B cell (primary cell): ENCODE results near the gene PIP5KL1. TPM values are rescaled to one million over a fixed set of nuclear protein-coding genes. Genes with fewer than 3 reads are reported as not detected.

Experiments used
- ATAC-seq: fragments of 200-7000 bp; cut with Tn5 transposase; one replicate; pipeline ENCODE4 v1.10.0; 2021; ENCODE audit warnings: low read depth, mild to moderate bottlenecking, moderate number of reproducible peaks, moderate library complexity
- CTCF ChIA-PET: fragments of 350-600 bp; sonication (Branson Sonifier 250); formaldehyde crosslinking; loops from one replicate; lab custom pipeline; 2021; ENCODE audit warnings: antibody characterized with exemption, inconsistent platforms; lab: Charles Lee
- POLR2A ChIA-PET: fragments of 350-600 bp; sonication (Branson Sonifier 250); formaldehyde crosslinking; loops from one replicate; lab custom pipeline; 2021; ENCODE audit warnings: antibody characterized with exemption; lab: Charles Lee
- DNase-seq: peaks from one replicate; pipeline ENCODE4 v3.0.0; 2013
- H2AFZ ChIP-seq: 2 replicates; pipeline ENCODE4 v1.6.1; 2012; ENCODE audit warnings: mild to moderate bottlenecking, low read depth, low read length; ENCODE audit not compliant: insufficient read depth, poor library complexity, severe bottlenecking
- H3K27ac ChIP-seq, 2 donors: 1 replicate in 1 of 2; 2 replicates in 1 of 2; pipeline ENCODE4 v1.5.1; 2012 to 2013; ENCODE audit warnings: low read length in 2 of 2, mild to moderate bottlenecking in 2 of 2, moderate library complexity in 1 of 2
- H3K27me3 ChIP-seq, 4 experiments: fragments of 200-600 bp in 1 of 4; sonication (generic) in 1 of 4; replicated peaks in 1 of 4; 1 replicate in 2 of 4; 2 replicates in 2 of 4; pipeline versions ENCODE4 v1.6.1 to v1.7.0; 2013 to 2016; ENCODE audit warnings: low read length in 3 of 4, mild to moderate bottlenecking in 2 of 4, mixed read lengths in 1 of 4, moderate library complexity in 1 of 4; ENCODE audit not compliant: insufficient read depth in 4 of 4, control insufficient read depth in 3 of 4; ENCODE audit errors: control extremely low read depth in 1 of 4
- H3K36me3 ChIP-seq, 2 experiments: replicated peaks in 1 of 2; 1 replicate in 1 of 2; 2 replicates in 1 of 2; pipeline versions ENCODE4 v1.6.1 to v1.7.1; 2013; ENCODE audit warnings: low read length in 1 of 2; ENCODE audit not compliant: insufficient read depth in 2 of 2, control insufficient read depth in 1 of 2; ENCODE audit errors: control extremely low read depth in 1 of 2, extremely low read depth in 1 of 2
- H3K4me1 ChIP-seq, 2 donors: fragments of 200-600 bp in 1 of 2; sonication (generic) in 1 of 2; 1 replicate in 1 of 2; 2 replicates in 1 of 2; pipeline versions ENCODE4 v1.5.1 to v1.6.1; 2013 to 2017; ENCODE audit warnings: low read length in 2 of 2; ENCODE audit not compliant: control insufficient read depth in 2 of 2, insufficient read depth in 2 of 2
- H3K4me2 ChIP-seq: replicated peaks from 2 replicates; pipeline ENCODE3; 2012; ENCODE audit warnings: mild to moderate bottlenecking, low read depth, low read length; ENCODE audit not compliant: poor library complexity, severe bottlenecking
- H3K4me3 ChIP-seq, 5 experiments: fragments of 200-600 bp in 1 of 5; sonication (generic) in 1 of 5; 1 replicate in 3 of 5; 2 replicates in 2 of 5; pipeline versions ENCODE4 v1.5.1 to v1.7.0; 2011 to 2016; ENCODE audit warnings: low read length in 4 of 5, mild to moderate bottlenecking in 4 of 5, low read depth in 2 of 5, control low read depth in 1 of 5, moderate library complexity in 1 of 5; ENCODE audit not compliant: insufficient read depth in 1 of 5; ENCODE audit errors: control extremely low read depth in 1 of 5, extremely low read depth in 1 of 5
- H3K79me2 ChIP-seq: fragments of 200-600 bp; sonication (generic); one replicate; pipeline ENCODE4 v1.6.0; 2016; ENCODE audit warnings: low read length; ENCODE audit not compliant: control insufficient read depth, insufficient read depth
- H3K9ac ChIP-seq: fragments of 200-600 bp; sonication (generic); 2 replicates; pipeline ENCODE4 v1.6.1; 2017; ENCODE audit warnings: mild to moderate bottlenecking, low read length, moderate library complexity
- H3K9me3 ChIP-seq, 3 donors: one replicate each; pipeline versions ENCODE4 v1.6.1 to v1.7.1; 2013; ENCODE audit warnings: low read length in 2 of 3; ENCODE audit not compliant: control insufficient read depth in 2 of 3, insufficient read depth in 1 of 3; ENCODE audit errors: control extremely low read depth in 1 of 3
- H4K20me1 ChIP-seq: 2 replicates; pipeline ENCODE4 v1.6.0; 2012; ENCODE audit warnings: mild to moderate bottlenecking, low read length; ENCODE audit not compliant: insufficient read depth, control insufficient read depth, poor library complexity, severe bottlenecking
- H3K27ac Mint-ChIP-seq: one replicate; pipeline ENCODE4 v1.8.0; 2021; ENCODE audit warnings: mixed read lengths
- H3K27me3 Mint-ChIP-seq: one replicate; pipeline ENCODE4 v1.8.0; 2021; ENCODE audit warnings: mixed read lengths
- H3K4me1 Mint-ChIP-seq: one replicate; pipeline ENCODE4 v1.8.0; 2021; ENCODE audit warnings: mixed read lengths
- H3K4me3 Mint-ChIP-seq: one replicate; pipeline ENCODE4 v1.8.0; 2021; ENCODE audit warnings: mixed read lengths
- H3K9me3 Mint-ChIP-seq: one replicate; pipeline ENCODE4 v1.8.0; 2022; ENCODE audit warnings: mixed read lengths; ENCODE audit not compliant: insufficient read depth
- EZH2 ChIP-seq: IDR thresholded peaks from 2 replicates; pipeline ENCODE4 v1.6.1; 2012; ENCODE audit warnings: borderline replicate concordance, low read depth, mild to moderate bottlenecking, moderate library complexity, low read length; ENCODE audit not compliant: insufficient read depth, poor library complexity, severe bottlenecking
- WGBS: methylation state at CpG from one replicate; pipeline ENCODE4 v1.1.5; 2013; ENCODE audit warnings: missing lambda C conversion rate; ENCODE audit not compliant: insufficient coverage; 5-methylcytosine and 5-hydroxymethylcytosine counted together
- intact Hi-C: fragments of 100-400 bp; cut with micrococcal nuclease; formaldehyde crosslinking; loops from one replicate; pipeline ENCODE4 v1.10.0; 2022
- polyA plus RNA-seq: library from polyadenylated mRNA; depleted of rRNA; stranded (reverse); fragments of >200 nt; gene quantifications from 2 replicates; pipeline ENCODE4 v1.2.3, GENCODE V29; 2012
- total RNA-seq, 2 donors: library from RNA; stranded (reverse); fragments of 120-200 nt in 1 of 2; gene quantifications; 1 replicate in 1 of 2; 2 replicates in 1 of 2; pipeline versions ENCODE4 v1.2.3 to v1.2.4, GENCODE V29; 2013 to 2022
- TF ChIP-seq, protein P1 (sequence below): fragments of 200-600 bp; IDR thresholded peaks from one replicate; pipeline ENCODE4 v1.8.0; 2022; ENCODE audit warnings: antibody characterized with exemption, mild to moderate bottlenecking

The PIP5KL1 gene
- total and polyA plus RNA-seq, 2 donors (not counting 1 experiment from before 2014, with no cell fraction given) = 0.75 to 1.4 TPM

DNA sequence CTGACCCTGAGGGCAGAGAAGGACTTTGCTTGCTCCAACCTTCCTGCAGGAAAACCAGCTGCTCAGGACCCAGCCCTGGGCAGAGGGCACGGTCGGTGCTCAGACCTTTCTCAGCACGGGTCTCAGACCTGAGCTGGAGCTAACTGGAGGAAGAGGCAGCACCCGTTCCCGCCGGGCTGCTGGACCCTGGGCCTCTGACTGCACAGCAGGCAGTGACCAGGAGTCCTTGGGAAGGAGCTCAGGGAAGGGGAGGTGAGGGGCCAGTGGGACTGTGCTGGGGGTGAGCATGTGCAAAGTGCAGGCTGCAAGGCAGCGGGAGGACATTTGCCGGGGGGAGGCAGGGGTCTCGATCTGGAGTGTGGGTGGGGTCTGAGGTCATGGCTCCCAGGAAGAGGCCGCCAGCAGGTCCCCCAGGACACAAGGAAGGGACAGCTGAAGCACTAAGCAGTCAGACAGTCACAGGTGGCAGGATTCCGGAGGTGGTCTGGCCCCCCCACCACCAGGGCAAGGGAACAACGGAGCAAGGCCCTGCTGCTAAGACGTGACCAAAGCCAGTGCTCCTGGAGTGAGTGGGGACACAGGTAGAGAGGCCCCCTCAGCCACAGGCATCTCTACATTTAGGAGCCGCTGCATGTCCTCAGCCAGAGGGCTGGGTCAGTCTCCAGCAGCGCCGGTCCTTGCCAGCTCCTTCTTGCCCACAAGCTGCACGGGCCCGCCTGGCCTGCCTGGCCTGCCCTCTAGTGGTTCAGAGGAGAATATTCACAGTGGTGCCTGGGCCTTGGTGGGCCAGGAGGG, 11.8 kb upstream of the PIP5KL1 start:
- ChIA-PET CTCF (interaction anchor here (0.6 to 12.6 kb wide), 43 partner anchors 9 to 243 kb away, joined by 3 to 310 read pairs (median 5); partner anchors contain the start of genes EEIG1, NAIF1, PTGES2 and TOR2A), POLR2A (interaction anchor here (2.4 kb wide), 1 partner anchor 92 kb away, joined by 15 read pairs; no protein-coding TSS in a partner anchor)
- 74% methylated on average over 18 of the region's 18 CpGs for WGBS
- peak overlapping the region; percentile 76 for H3K27ac Mint-ChIP-seq
- peaks cover 55% of the 10 kb centered on the region for H4K20me1 ChIP-seq
- H3K9me3 ChIP-seq = peaks cover 0 to 1% (median 0%) of the 10 kb centered on the region in 3 donors
- peaks cover 24 to 28% of the 10 kb centered on the region in 2 donors for H3K4me1 ChIP-seq
- no peak overlapping the region for H3K4me3 Mint-ChIP-seq
- H3K27me3 ChIP-seq = no peaks in the 10 kb centered on the region
- H3K36me3 ChIP-seq = peaks cover 0 to 57% of the 10 kb centered on the region in 2 experiments
- H2AFZ ChIP-seq = no peak overlapping the region
- H3K27ac ChIP-seq = peak overlapping the region in 1 of 2 donors; percentile 54
- intact Hi-C loops = loop anchor here (1.0 to 2.0 kb wide), 3 partner anchors 38 to 175 kb away; partner anchors contain the start of gene EEIG1
- peak; percentile 79 for DNase-seq
- TF ChIP-seq, protein P1, sequence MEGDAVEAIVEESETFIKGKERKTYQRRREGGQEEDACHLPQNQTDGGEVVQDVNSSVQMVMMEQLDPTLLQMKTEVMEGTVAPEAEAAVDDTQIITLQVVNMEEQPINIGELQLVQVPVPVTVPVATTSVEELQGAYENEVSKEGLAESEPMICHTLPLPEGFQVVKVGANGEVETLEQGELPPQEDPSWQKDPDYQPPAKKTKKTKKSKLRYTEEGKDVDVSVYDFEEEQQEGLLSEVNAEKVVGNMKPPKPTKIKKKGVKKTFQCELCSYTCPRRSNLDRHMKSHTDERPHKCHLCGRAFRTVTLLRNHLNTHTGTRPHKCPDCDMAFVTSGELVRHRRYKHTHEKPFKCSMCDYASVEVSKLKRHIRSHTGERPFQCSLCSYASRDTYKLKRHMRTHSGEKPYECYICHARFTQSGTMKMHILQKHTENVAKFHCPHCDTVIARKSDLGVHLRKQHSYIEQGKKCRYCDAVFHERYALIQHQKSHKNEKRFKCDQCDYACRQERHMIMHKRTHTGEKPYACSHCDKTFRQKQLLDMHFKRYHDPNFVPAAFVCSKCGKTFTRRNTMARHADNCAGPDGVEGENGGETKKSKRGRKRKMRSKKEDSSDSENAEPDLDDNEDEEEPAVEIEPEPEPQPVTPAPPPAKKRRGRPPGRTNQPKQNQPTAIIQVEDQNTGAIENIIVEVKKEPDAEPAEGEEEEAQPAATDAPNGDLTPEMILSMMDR = peak; percentile 89
- no peak for TF ChIP-seq EZH2
- H3K27me3 Mint-ChIP-seq = no peaks in the 10 kb centered on the region
- peaks cover 35% of the 10 kb centered on the region for H3K4me1 Mint-ChIP-seq
- H3K79me2 ChIP-seq = peaks cover 12% of the 10 kb centered on the region
- no peak overlapping the region for H3K4me2 ChIP-seq
- H3K9ac ChIP-seq = no peak overlapping the region
- H3K9me3 Mint-ChIP-seq = no peaks in the 10 kb centered on the region
- no peak overlapping the region for H3K4me3 ChIP-seq
- peak; percentile 48 for ATAC-seq

DNA sequence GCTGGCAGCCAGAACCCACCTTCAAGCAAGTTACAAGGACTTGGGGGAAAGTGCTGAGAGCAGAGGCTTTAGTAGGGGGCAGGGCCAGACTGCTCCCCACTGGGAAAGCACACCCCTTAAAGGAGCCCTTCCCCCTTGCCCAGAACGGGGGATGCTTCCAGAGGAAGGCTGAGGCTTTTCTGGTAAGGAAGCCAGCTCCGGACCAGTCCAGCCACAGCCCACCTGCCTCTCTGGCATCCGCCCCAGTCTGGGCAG, 11.3 kb upstream of the PIP5KL1 start:
- H3K9me3 ChIP-seq = peaks cover 0 to 4% (median 0%) of the 10 kb centered on the region in 3 donors
- peaks cover 50% of the 10 kb centered on the region for H4K20me1 ChIP-seq
- no peak overlapping the region for H3K27ac ChIP-seq
- no peaks in the 10 kb centered on the region for H3K9me3 Mint-ChIP-seq
- H3K9ac ChIP-seq = no peak overlapping the region
- H3K4me3 ChIP-seq = no peak overlapping the region
- H3K27me3 Mint-ChIP-seq = no peaks in the 10 kb centered on the region
- no peak overlapping the region for H2AFZ ChIP-seq
- ATAC-seq (no peak), DNase-seq (peak; percentile 33)
- no peak for TF ChIP-seq EZH2
- TF ChIP-seq, protein P1 = no peak
- CTCF ChIA-PET = interaction anchor here (0.8 to 12.6 kb wide), 29 partner anchors 9 to 207 kb away, joined by 3 to 310 read pairs (median 6); partner anchors contain the start of genes EEIG1, NAIF1, PTGES2 and TOR2A
- peaks cover 16% of the 10 kb centered on the region for H3K79me2 ChIP-seq
- peaks cover 0 to 55% of the 10 kb centered on the region in 2 experiments for H3K36me3 ChIP-seq
- WGBS = 93% methylated on average over 2 of the region's 3 CpGs
- no peak overlapping the region for H3K27ac Mint-ChIP-seq
- H3K27me3 ChIP-seq = no peaks in the 10 kb centered on the region
- intact Hi-C loops = loop anchor here (2.0 kb wide), 1 partner anchor 39 kb away; the partner anchor contains the start of gene EEIG1
- H3K4me2 ChIP-seq = no peak overlapping the region
- POLR2A ChIA-PET = no interaction called here
- peaks cover 27 to 34% of the 10 kb centered on the region in 2 donors for H3K4me1 ChIP-seq
- H3K4me3 Mint-ChIP-seq = no peak overlapping the region
- H3K4me1 Mint-ChIP-seq = peaks cover 38% of the 10 kb centered on the region
